Neural progenitor cell (in vitro differentiated cells): ENCODE data around the gene HSF2BP.
"Not testable (repeated sequence)": the region's sequence is repeated elsewhere in the genome, so short reads cannot be mapped to it uniquely, and the experiment has no call there.

Source experiments
- CTCF ChIP-seq: fragments of 200-600 bp; sonication (generic); IDR thresholded peaks from 2 replicates; pipeline ENCODE4 v1.5.1; 2017; ENCODE audit warnings: antibody characterized with exemption, mild to moderate bottlenecking
- EZH2 ChIP-seq: fragments of 200-600 bp; sonication (generic); IDR thresholded peaks from 2 replicates; pipeline ENCODE4 v1.6.1; 2017; ENCODE audit warnings: antibody characterized with exemption, mild to moderate bottlenecking, moderate library complexity
- EZH2phosphoT487 ChIP-seq: fragments of 200-600 bp; sonication (generic); IDR thresholded peaks from 2 replicates; pipeline ENCODE4 v1.6.1; 2017; ENCODE audit warnings: antibody characterized with exemption

GRCh38 chr21:43511209-43511608 lies 148.1 kb downstream of the HSF2BP start:
- not testable (repeated sequence) for TF ChIP-seq EZH2, CTCF, EZH2phosphoT487
